Aorta (tissue), 5 donors: ENCODE results near the gene ZNF138. TPM values are rescaled to one million over a fixed set of nuclear protein-coding genes. Genes with fewer than 3 reads are reported as not detected.
"Not testable (repeated sequence)": the region's sequence is repeated elsewhere in the genome, so short reads cannot be mapped to it uniquely, and the experiment has no call there.

Source experiments
- ATAC-seq: fragments of 200-7000 bp; cut with Tn5 transposase; one replicate; pipeline ENCODE4 v1.9.1; 2022; ENCODE audit warnings: moderate library complexity; ENCODE audit not compliant: low FRiP score
- DNase-seq, 2 donors: peaks; one replicate each; pipeline ENCODE4 v3.0.0-alpha.2; 2020
- H3K27ac ChIP-seq, 2 donors: one replicate each; pipeline ENCODE4 v1.5.1; 2013; ENCODE audit warnings: low read length in 2 of 2, mild to moderate bottlenecking in 2 of 2, moderate library complexity in 2 of 2, control low read depth in 1 of 2, inconsistent platforms in 1 of 2, low read depth in 1 of 2
- H3K27me3 ChIP-seq, 2 donors: one replicate each; pipeline ENCODE4 v1.6.1; 2013; ENCODE audit warnings: control low read depth in 1 of 2, low read length in 1 of 2, mild to moderate bottlenecking in 1 of 2, moderate library complexity in 1 of 2; ENCODE audit not compliant: insufficient read depth in 2 of 2, control insufficient read depth in 1 of 2
- H3K36me3 ChIP-seq, 2 donors: one replicate each; pipeline ENCODE4 v1.6.1; 2013; ENCODE audit warnings: control low read depth in 1 of 2, low read length in 1 of 2, mild to moderate bottlenecking in 1 of 2; ENCODE audit not compliant: insufficient read depth in 2 of 2, control insufficient read depth in 1 of 2
- H3K4me1 ChIP-seq, 2 donors: one replicate each; pipeline ENCODE4 v1.6.1; 2013; ENCODE audit warnings: low read length in 2 of 2, control low read depth in 1 of 2, mild to moderate bottlenecking in 1 of 2, moderate library complexity in 1 of 2; ENCODE audit not compliant: insufficient read depth in 2 of 2, control insufficient read depth in 1 of 2
- H3K4me3 ChIP-seq, 2 donors: one replicate each; pipeline ENCODE4 v1.5.1; 2013; ENCODE audit warnings: low read length in 2 of 2, control low read depth in 1 of 2, mild to moderate bottlenecking in 1 of 2
- H3K9me3 ChIP-seq: one replicate; pipeline ENCODE4 v1.6.1; 2013; ENCODE audit warnings: mild to moderate bottlenecking, low read length; ENCODE audit not compliant: control insufficient read depth
- WGBS, 2 donors: extraction: QIAGEN DNeasy Blood & Tissue Kit; methylation state at CpG; one replicate each; pipeline ENCODE4 v1.1.7; 2013; 5-methylcytosine and 5-hydroxymethylcytosine counted together
- intact Hi-C, 2 donors: fragments of 100-400 bp; cut with DNase I; formaldehyde crosslinking; loops; one replicate each; pipeline versions ENCODE4 v1.14.2 to v1.15.0; 2022
- polyA plus RNA-seq, 2 donors: library from polyadenylated mRNA; stranded (reverse); fragments of 200-250 nt; gene quantifications; one replicate each; pipeline ENCODE4 v1.2.3, GENCODE V29; 2013
- total RNA-seq, 2 donors: library from RNA; stranded (reverse); fragmentation: NEBNext Ultra II Directional; extraction: Animal tissue kit (Norgen Biotek cat#: 25700); gene quantifications; one replicate each; pipeline ENCODE4 v1.2.1, GENCODE V29; 2021
- donor health status: healthy with polysubstance abuse.
- donor health status: Bipolar disorder and iron deficiency.
- donor health status: DM: no; HTN: no; CAD: no.
- donor health status: DM: no; HTN: no; CAD: no.
- donor health status: DM: yes; HTN: yes; CAD: no.

The ZNF138 gene
- total and polyA plus RNA-seq, 4 donors: 2.0 to 9.2 (median 4.9) TPM

DNA sequence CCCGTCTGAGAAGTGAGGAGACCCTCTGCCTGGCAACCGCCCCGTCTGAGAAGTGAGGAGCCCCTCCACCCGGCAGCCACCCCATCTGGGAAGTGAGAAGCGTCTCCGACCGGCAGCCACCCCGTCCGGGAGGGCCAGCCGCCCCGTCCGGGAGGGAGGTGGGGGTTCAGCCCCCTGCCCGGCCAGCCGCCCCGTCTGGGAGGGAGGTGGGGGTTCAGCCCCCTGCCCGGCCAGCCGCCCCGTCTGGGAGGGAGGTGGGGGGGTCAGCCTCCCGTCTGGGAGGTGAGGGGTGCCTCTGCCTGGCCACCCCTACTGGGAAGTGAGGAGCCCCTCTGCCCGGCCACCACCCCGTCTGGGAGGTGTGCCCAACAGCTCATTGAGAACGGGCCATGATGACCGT is 9.4 kb upstream of the ZNF138 start:
- H3K27ac ChIP-seq, ATAC-seq, DNase-seq, H3K4me3 ChIP-seq, H3K4me1 ChIP-seq, intact Hi-C loops, H3K9me3 ChIP-seq, H3K27me3 ChIP-seq, H3K36me3 ChIP-seq: not testable (repeated sequence)
- 84 to 88% methylated on average over 17 to 22 of the region's 23 CpGs for WGBS, 2 donors

DNA sequence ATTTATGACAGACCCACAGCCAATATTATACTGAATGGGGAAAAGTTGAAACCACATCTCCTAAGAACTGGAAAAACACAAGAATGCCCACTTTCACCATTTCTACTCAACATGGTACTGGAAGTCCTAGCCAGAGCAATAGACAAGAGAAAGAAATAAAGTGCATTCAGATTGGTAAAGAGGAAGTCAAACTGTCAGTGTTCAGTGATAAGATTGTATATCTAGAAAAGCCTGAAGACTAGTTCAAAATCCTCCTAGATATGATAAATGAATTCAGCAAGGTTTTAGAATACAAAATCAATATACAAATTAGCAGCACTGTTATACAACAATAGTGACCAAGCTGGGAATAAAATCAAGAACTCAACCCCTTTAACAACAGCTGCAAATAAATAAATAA is 6.9 kb upstream of the ZNF138 start:
- Histone ChIP-seq H3K27ac (no peak overlapping the region), H3K27me3 (no peaks in the 10 kb centered on the region), H3K4me3 (no peak overlapping the region), H3K4me1 (no peaks in the 10 kb centered on the region), H3K36me3 (no peaks in the 10 kb centered on the region), H3K9me3 (no peaks in the 10 kb centered on the region)
- intact Hi-C loops: no loop called here
- DNase-seq: no peak
- no peak for ATAC-seq

DNA sequence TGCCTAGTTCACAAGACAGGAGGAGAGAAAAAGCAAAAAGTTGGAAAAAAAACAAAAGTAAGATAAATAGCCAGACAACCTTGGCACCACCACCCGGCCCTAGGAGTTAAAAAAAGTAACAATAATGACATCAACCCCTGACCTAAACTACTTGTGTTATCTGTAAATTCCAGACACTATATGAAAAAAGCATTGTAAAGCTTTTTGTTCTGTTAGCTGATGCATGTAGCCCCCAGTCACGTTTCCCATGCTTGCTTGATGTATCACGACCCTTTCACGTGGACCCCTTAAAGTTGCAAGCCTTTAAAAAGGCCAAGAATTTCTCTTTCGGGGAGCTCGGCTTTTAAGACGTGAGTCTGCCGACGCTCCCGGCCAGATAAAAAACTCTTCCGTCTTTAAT is 5.0 kb upstream of the ZNF138 start:
- H3K27ac ChIP-seq, intact Hi-C loops, H3K36me3 ChIP-seq, H3K4me3 ChIP-seq, ATAC-seq, H3K27me3 ChIP-seq, H3K4me1 ChIP-seq, DNase-seq, H3K9me3 ChIP-seq: not testable (repeated sequence)
- WGBS, 2 donors: 9 to 12% methylated on average over 11 of the region's 11 CpGs

DNA sequence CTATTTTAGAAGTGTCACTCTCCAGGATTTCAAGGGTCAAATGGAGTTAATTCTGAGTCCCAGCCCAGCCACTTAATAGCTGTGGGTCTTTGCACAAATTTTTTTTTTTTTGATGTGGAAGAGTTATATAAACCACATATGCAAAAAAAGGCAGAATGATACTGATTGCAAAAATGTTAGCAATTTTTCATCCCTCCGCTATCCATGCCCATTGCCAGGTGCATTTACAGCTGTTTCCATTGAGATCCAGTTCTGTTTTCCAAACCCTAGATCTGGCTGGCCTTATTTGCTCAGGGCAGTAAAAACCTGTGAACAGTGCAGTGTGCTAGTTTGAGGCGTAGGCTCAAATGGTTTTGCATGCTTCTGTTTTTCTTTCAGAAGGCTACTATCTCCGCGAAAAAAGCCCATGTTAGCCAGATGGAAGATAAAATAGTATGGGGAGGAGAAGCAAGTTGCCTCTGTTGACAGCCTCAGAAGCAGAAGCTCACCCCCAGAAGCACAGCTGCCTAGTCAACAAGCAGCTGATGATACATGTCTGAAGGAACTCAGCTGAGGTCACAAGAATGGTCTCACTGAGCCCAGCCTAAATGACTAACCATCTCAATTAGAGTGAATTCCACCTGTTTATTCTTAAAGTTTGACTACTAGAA is 997 bp upstream of the ZNF138 start:
- no peaks in the 10 kb centered on the region for H3K9me3 ChIP-seq
- ATAC-seq (no peak), DNase-seq (no peak)
- no peaks in the 10 kb centered on the region for H3K27me3 ChIP-seq
- intact Hi-C loops: loop anchor here (5.0 to 10.0 kb wide), 2 partner anchors 128 to 579 kb away; partner anchors contain the start of genes ZNF107 (in 1 of the 2) and ZNF92 (in 1 of the 2)
- H3K27ac ChIP-seq: no peak overlapping the region
- H3K4me1 ChIP-seq: no peaks in the 10 kb centered on the region
- H3K4me3 ChIP-seq: no peak overlapping the region
- 91 to 92% methylated on average over 4 of the region's 4 CpGs for WGBS, 2 donors
- H3K36me3 ChIP-seq: no peaks in the 10 kb centered on the region

DNA sequence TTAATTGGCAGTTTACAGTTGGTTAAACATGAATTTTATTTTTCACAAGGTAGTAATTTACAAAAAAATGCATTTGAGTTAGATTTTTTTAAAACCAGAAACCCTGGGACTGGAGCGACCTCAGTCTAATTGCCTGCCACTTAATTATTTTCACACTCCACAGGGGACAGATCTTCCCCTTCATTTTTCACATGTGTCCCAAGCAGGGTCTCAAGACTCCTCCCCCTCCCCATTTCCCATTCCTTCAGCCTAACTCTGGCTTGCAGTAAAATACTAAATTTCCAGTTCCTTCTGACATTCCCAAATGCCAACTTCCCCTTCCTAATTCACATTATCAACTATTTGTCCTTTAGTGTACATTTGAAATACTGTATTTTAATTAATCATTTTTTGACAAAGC is 948 bp downstream of the ZNF138 start:
- H3K4me1 ChIP-seq: no peaks in the 10 kb centered on the region
- ATAC-seq (no peak), DNase-seq (no peak)
- H3K36me3 ChIP-seq: no peaks in the 10 kb centered on the region
- H3K27me3 ChIP-seq: no peaks in the 10 kb centered on the region
- peak overlapping the region in 1 of 2 donors; percentile 62 for H3K4me3 ChIP-seq
- no peak overlapping the region for H3K27ac ChIP-seq
- intact Hi-C loops: loop anchor here in 1 of 2 donors (10.0 kb wide), 1 partner anchor 130 kb away; the partner anchor contains the start of gene ZNF107
- WGBS, 2 donors: 2 to 5% methylated on average over 1 of the region's 1 CpG
- no peaks in the 10 kb centered on the region for H3K9me3 ChIP-seq

DNA sequence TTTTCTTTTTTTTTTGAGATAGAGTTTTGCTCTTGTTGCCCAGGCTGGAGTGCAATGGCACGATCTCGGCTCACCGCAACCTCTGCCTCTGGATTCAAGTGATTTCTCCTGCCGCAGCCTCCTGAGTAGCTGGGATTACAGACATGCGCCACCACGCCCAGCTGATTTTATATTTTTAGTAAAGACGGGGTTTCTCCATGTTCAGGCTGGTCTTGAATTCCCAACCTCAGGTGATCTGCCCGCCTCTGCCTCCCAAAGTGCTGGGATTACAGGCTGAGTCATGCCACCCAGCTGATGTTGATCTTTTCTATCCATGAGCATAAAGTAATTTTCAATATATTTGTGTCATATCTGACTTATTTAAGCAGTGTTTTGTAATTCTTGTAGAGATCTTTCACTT is 4.9 kb downstream of the ZNF138 start:
- not testable (repeated sequence) for H3K4me1 ChIP-seq, H3K9me3 ChIP-seq, H3K36me3 ChIP-seq, H3K27ac ChIP-seq, H3K4me3 ChIP-seq, H3K27me3 ChIP-seq, ATAC-seq, DNase-seq
- 97% methylated on average over 8 of the region's 8 CpGs for WGBS, 2 donors
- intact Hi-C loops: loop anchor here in 1 of 2 donors (10.0 kb wide), 1 partner anchor 134 kb away; the partner anchor contains the start of gene ZNF107

DNA sequence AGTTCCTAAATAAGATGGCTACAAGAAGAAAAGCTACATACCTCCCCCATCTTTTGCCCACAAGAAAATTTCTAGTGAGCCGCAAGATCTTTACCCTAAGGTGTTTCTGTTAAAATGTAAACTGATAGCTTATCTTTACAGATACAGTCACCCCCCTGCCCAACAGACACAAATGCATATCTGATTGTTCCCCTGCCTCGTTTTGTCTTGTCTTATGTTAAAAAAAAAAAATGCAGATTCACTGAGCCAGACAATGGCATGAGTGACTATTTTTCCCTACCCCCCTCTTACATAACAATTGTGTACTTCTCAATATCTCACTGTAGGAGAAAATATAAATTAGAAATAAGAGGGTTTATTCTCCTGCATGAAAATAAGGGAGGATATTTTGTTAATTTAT is 8.5 kb downstream of the ZNF138 start:
- Histone ChIP-seq H3K4me3 (no peak overlapping the region), H3K4me1 (no peaks in the 10 kb centered on the region), H3K27ac (no peak overlapping the region), H3K36me3 (no peaks in the 10 kb centered on the region), H3K27me3 (no peaks in the 10 kb centered on the region), H3K9me3 (no peaks in the 10 kb centered on the region)
- ATAC-seq (no peak), DNase-seq (no peak)
- intact Hi-C loops: no loop called here
- 70 to 74% methylated on average over 2 of the region's 2 CpGs for WGBS, 2 donors

DNA sequence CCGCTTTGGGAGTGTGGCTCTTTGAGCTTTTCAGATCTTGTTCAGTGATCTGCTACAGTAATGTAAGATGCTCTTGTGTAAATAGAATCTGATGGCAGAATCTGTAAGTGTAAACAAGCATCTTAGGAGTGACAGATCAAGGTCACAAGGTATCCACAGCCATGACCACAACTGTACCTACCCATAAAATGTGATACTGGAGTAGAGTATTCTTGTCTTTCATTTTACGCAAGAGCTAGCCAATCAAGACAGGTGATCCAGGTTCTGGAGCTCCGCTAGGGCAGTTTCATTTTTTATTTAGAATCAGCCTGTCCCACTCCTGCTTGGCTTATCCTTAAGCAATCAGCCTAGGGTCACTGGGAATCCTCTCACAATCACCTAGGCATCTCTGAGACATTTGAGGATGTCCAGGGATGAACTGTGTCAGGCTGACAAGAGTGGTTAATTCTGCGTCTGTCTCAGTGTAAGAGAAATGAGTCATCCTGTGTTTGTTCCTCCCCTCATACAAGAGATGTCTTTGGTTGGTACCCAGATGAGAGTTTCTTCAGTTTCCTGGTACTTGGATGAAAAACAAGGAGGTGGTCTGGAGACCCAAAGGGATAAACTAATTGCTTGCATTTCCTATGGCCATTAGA is 13.6 kb downstream of the ZNF138 start:
- Histone ChIP-seq H3K4me3 (no peak overlapping the region), H3K36me3 (no peaks in the 10 kb centered on the region), H3K27me3 (no peaks in the 10 kb centered on the region), H3K4me1 (no peaks in the 10 kb centered on the region), H3K27ac (no peak overlapping the region), H3K9me3 (no peaks in the 10 kb centered on the region)
- ATAC-seq (no peak), DNase-seq (no peak)
- 95% methylated on average over 4 of the region's 4 CpGs for WGBS, 2 donors
- intact Hi-C loops: no loop called here

DNA sequence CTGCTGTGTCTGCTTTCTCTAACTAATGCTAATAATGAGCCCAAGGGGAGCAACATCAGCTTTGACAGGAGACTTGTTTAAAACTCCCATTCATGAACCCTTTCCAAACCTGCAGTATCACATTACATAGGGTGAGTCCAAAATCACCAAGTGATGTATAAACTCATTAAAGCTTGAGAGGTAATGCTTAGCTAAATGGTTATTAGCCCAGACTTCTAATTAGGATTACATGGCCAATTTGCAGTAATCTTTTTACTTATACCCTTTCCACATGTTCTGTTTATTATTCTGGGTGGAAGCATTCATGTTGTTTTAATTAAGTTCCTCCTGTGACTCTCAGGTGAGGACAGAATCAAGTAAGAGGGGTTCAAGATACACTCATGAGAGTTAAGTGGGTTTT is 17.5 kb downstream of the ZNF138 start:
- DNase-seq (no peak), ATAC-seq (no peak)
- H3K27ac ChIP-seq: no peak overlapping the region
- no peak overlapping the region for H3K4me3 ChIP-seq
- no peaks in the 10 kb centered on the region for H3K4me1 ChIP-seq
- H3K27me3 ChIP-seq: no peaks in the 10 kb centered on the region
- H3K36me3 ChIP-seq: no peaks in the 10 kb centered on the region
- no peaks in the 10 kb centered on the region for H3K9me3 ChIP-seq
- intact Hi-C loops: no loop called here
